CD14-positive monocyte (primary cell): ENCODE data around the gene CYB5A. TPM values are rescaled to one million over a fixed set of nuclear protein-coding genes. Genes with fewer than 3 reads are reported as not detected.

ENCODE experiments used
- DNase-seq, 3 donors: peaks; one replicate each; pipeline ENCODE4 v3.0.0-alpha.2; 2011 to 2022
- H2AFZ ChIP-seq: 2 replicates; pipeline ENCODE4 v1.6.0; 2012; ENCODE audit warnings: mild to moderate bottlenecking, low read depth, low read length, inconsistent platforms; ENCODE audit not compliant: insufficient read depth, poor library complexity, severe bottlenecking
- H3K27ac ChIP-seq, 2 donors: 1 replicate in 1 of 2; 2 replicates in 1 of 2; pipeline ENCODE4 v1.5.1; 2012 to 2013; ENCODE audit warnings: low read length in 2 of 2, control low read depth in 1 of 2, inconsistent platforms in 1 of 2, low read depth in 1 of 2, mild to moderate bottlenecking in 1 of 2
- H3K27me3 ChIP-seq, 2 donors: one replicate each; pipeline versions ENCODE4 v1.6.0 to v1.6.1; 2011 to 2013; ENCODE audit warnings: low read length in 2 of 2; ENCODE audit not compliant: control insufficient read depth in 2 of 2, insufficient read depth in 2 of 2
- H3K36me3 ChIP-seq, 2 donors: replicated peaks in 1 of 2; 1 replicate in 1 of 2; 2 replicates in 1 of 2; pipeline versions ENCODE4 v1.5.1 to v1.6.1; 2012 to 2013; ENCODE audit warnings: low read length in 2 of 2, control low read depth in 1 of 2, inconsistent platforms in 1 of 2, mild to moderate bottlenecking in 1 of 2; ENCODE audit not compliant: insufficient read depth in 2 of 2, control insufficient read depth in 1 of 2
- H3K4me1 ChIP-seq, 2 donors: 1 replicate in 1 of 2; 2 replicates in 1 of 2; pipeline versions ENCODE4 v1.5.1 to v1.6.1; 2012 to 2013; ENCODE audit warnings: low read length in 2 of 2, control low read depth in 1 of 2, inconsistent platforms in 1 of 2, mild to moderate bottlenecking in 1 of 2, moderate library complexity in 1 of 2; ENCODE audit not compliant: insufficient read depth in 2 of 2, control insufficient read depth in 1 of 2
- H3K4me2 ChIP-seq: replicated peaks from 2 replicates; pipeline ENCODE3; 2012; ENCODE audit warnings: low read length, moderate library complexity, mild to moderate bottlenecking; ENCODE audit not compliant: poor library complexity, severe bottlenecking; ENCODE audit errors: extremely low read depth
- H3K4me3 ChIP-seq, 3 experiments: fragments of 200-600 bp in 1 of 3; sonication (generic) in 1 of 3; replicated peaks in 1 of 3; 1 replicate in 2 of 3; 2 replicates in 1 of 3; pipeline ENCODE4 v1.5.1; 2011 to 2013; ENCODE audit warnings: low read length in 3 of 3, mild to moderate bottlenecking in 3 of 3, control low read depth in 2 of 3, low read depth in 2 of 3, inconsistent platforms in 1 of 3, moderate library complexity in 1 of 3
- H3K79me2 ChIP-seq: 2 replicates; pipeline ENCODE4 v1.6.0; 2012; ENCODE audit warnings: mild to moderate bottlenecking, control low read depth, inconsistent platforms, low read length, moderate library complexity; ENCODE audit not compliant: insufficient read depth
- H3K9ac ChIP-seq: 2 replicates; pipeline ENCODE4 v1.6.0; 2017; ENCODE audit warnings: low read length, mild to moderate bottlenecking; ENCODE audit not compliant: insufficient read depth, poor library complexity, severe bottlenecking
- H3K9me3 ChIP-seq, 2 donors: replicated peaks in 1 of 2; 1 replicate in 1 of 2; 2 replicates in 1 of 2; pipeline versions ENCODE4 v1.5.1 to v1.6.1; 2012 to 2013; ENCODE audit warnings: low read length in 2 of 2, control low read depth in 1 of 2; ENCODE audit not compliant: control insufficient read depth in 1 of 2, insufficient read depth in 1 of 2
- H4K20me1 ChIP-seq: 2 replicates; pipeline ENCODE4 v1.6.0; 2012; ENCODE audit warnings: mild to moderate bottlenecking, low read length, control low read depth, moderate library complexity; ENCODE audit not compliant: insufficient read depth
- H3K27ac Mint-ChIP-seq, 7 donors: one replicate each; pipeline ENCODE4 v1.8.0; 2020; ENCODE audit warnings: mild to moderate bottlenecking in 7 of 7, mixed read lengths in 7 of 7, moderate library complexity in 6 of 7, inconsistent platforms in 2 of 7
- H3K27me3 Mint-ChIP-seq, 3 donors: one replicate each; pipeline ENCODE4 v1.8.0; 2021 to 2022; ENCODE audit warnings: low read depth in 3 of 3, mild to moderate bottlenecking in 3 of 3, mixed read lengths in 3 of 3, moderate library complexity in 3 of 3, inconsistent platforms in 1 of 3
- H3K36me3 Mint-ChIP-seq, 2 donors: one replicate each; pipeline ENCODE4 v1.8.0; 2020; ENCODE audit warnings: mixed read lengths in 2 of 2, inconsistent platforms in 1 of 2, mild to moderate bottlenecking in 1 of 2
- H3K4me1 Mint-ChIP-seq: one replicate; pipeline ENCODE4 v1.8.0; 2020; ENCODE audit warnings: mild to moderate bottlenecking, mixed read lengths
- H3K4me3 Mint-ChIP-seq, 2 donors: one replicate each; pipeline ENCODE4 v1.8.0; 2020; ENCODE audit warnings: mild to moderate bottlenecking in 2 of 2, mixed read lengths in 2 of 2, moderate library complexity in 1 of 2
- H3K9me3 Mint-ChIP-seq, 7 donors: one replicate each; pipeline ENCODE4 v1.8.0; 2020 to 2022; ENCODE audit warnings: mixed read lengths in 7 of 7, mild to moderate bottlenecking in 6 of 7, moderate library complexity in 6 of 7, inconsistent platforms in 2 of 7
- CTCF ChIP-seq: fragments of 200-600 bp; IDR thresholded peaks from one replicate; pipeline ENCODE4 v1.8.0; 2022; ENCODE audit warnings: antibody characterized with exemption, mild to moderate bottlenecking
- WGBS: methylation state at CpG from one replicate; pipeline ENCODE4 v1.1.5; 2013; ENCODE audit warnings: missing lambda C conversion rate; ENCODE audit not compliant: insufficient coverage; 5-methylcytosine and 5-hydroxymethylcytosine counted together
- intact Hi-C, 2 donors: fragments of 100-400 bp; cut with micrococcal nuclease; formaldehyde crosslinking; loops; one replicate each; pipeline versions ENCODE4 v1.15.0 to v1.15.1; 2023
- polyA plus RNA-seq, 3 donors: library from polyadenylated mRNA; depleted of rRNA in 1 of 3; unstranded in 2 of 3; stranded (reverse) in 1 of 3; fragments of 300-500 nt in 2 of 3; fragments of >200 nt in 1 of 3; fragmentation: Illumina TruSeq in 2 of 3; gene quantifications; 1 replicate in 2 of 3; 2 replicates in 1 of 3; pipeline ENCODE4 v1.2.3, GENCODE V29; 2012 to 2021

CYB5A gene
- polyA plus RNA-seq, 3 donors = 19.0 to 27.6 (median 22.4) TPM

- H3K27ac ChIP-seq = no peak overlapping the region
- no peak overlapping the region for H3K4me3 ChIP-seq
- no peaks in the 10 kb centered on the region for H4K20me1 ChIP-seq
- intact Hi-C loops = no loop called here
- no peak overlapping the region for H3K4me3 Mint-ChIP-seq
- H3K79me2 ChIP-seq = no peaks in the 10 kb centered on the region
- DNase-seq = no peak
- no peaks in the 10 kb centered on the region for H3K36me3 Mint-ChIP-seq
- H3K27me3 Mint-ChIP-seq = peaks cover 0 to 8% (median 6%) of the 10 kb centered on the region in 3 donors
- H3K27ac Mint-ChIP-seq = no peak overlapping the region
- H2AFZ ChIP-seq = no peak overlapping the region
- peaks cover 0 to 1% (median 0%) of the 10 kb centered on the region in 7 donors for H3K9me3 Mint-ChIP-seq
- no CpG with 5 or more reads among the region's 1 CpG for WGBS
- H3K4me1 Mint-ChIP-seq = no peaks in the 10 kb centered on the region
- no peak overlapping the region for H3K9ac ChIP-seq
- no peak overlapping the region for H3K4me2 ChIP-seq
- H3K9me3 ChIP-seq = no peaks in the 10 kb centered on the region
- no peaks in the 10 kb centered on the region for H3K4me1 ChIP-seq
- peaks cover 0 to 4% of the 10 kb centered on the region in 2 donors for H3K27me3 ChIP-seq
- no peak for TF ChIP-seq CTCF
- no peaks in the 10 kb centered on the region for H3K36me3 ChIP-seq
Measured at GRCh38 chr18:74303936-74304335, 12.2 kb upstream of the CYB5A start.

GRCh38 chr18:74303306-74303705, 11.5 kb upstream of the CYB5A start:
- H3K4me3 ChIP-seq = no peak overlapping the region
- Mint-ChIP-seq H3K27ac (no peak overlapping the region), H3K4me1 (no peaks in the 10 kb centered on the region), H3K4me3 (no peak overlapping the region), H3K36me3 (no peaks in the 10 kb centered on the region), H3K9me3 (peaks cover 0 to 5% (median 1%) of the 10 kb centered on the region in 7 donors), H3K27me3 (peaks cover 2 to 8% (median 6%) of the 10 kb centered on the region in 3 donors)
- DNase-seq = no peak
- H3K27me3 ChIP-seq = peaks cover 0 to 4% of the 10 kb centered on the region in 2 donors
- H2AFZ ChIP-seq = no peak overlapping the region
- no peaks in the 10 kb centered on the region for H3K79me2 ChIP-seq
- no peak overlapping the region for H3K27ac ChIP-seq
- no peaks in the 10 kb centered on the region for H3K9me3 ChIP-seq
- intact Hi-C loops = no loop called here
- 100% methylated on average over 1 of the region's 5 CpGs for WGBS
- H3K4me1 ChIP-seq = no peaks in the 10 kb centered on the region
- H4K20me1 ChIP-seq = no peaks in the 10 kb centered on the region
- H3K4me2 ChIP-seq = no peak overlapping the region
- H3K9ac ChIP-seq = no peak overlapping the region
- TF ChIP-seq CTCF = no peak
- H3K36me3 ChIP-seq = no peaks in the 10 kb centered on the region
